ENCODE data around the gene CLDN16.

DNA sequence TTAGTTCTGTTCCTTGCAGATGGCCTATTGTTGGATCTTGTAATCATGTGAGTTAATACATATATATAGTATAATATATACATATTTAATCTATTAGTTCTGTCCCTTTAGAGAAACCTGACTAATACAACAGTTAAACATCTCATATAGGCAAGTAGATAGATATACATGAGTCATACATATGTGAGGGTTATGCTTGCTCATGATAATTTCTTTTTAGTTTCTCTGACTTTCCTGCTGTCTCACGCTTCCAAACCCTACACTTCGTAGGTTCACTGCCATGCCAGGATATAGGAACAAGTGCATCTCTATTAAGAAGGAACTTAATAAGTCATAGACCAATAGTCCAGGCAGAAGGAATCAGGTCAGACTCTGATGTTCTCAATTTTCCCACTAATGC lies 16.8 kb upstream of the CLDN16 start:
- TF ChIP-seq, protein P1, sequence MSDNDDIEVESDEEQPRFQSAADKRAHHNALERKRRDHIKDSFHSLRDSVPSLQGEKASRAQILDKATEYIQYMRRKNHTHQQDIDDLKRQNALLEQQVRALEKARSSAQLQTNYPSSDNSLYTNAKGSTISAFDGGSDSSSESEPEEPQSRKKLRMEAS (IDR thresholded peaks at IDR 0.05), result no peak
- TF ChIP-seq CEBPB (IDR thresholded peaks at IDR 0.05) (no peak), FOXM1 (IDR thresholded peaks at IDR 0.05; ENCODE audit: borderline replicate concordance, low read depth) (no peak), TCF12 (IDR thresholded peaks at IDR 0.05; ENCODE audit: low read depth) (no peak), EP300 (IDR thresholded peaks at IDR 0.05; ENCODE audit: borderline replicate concordance) (no peak), TAF1 (IDR thresholded peaks at IDR 0.05; ENCODE audit: low read depth) (no peak), NFIC (IDR thresholded peaks at IDR 0.05) (no peak), YY1 (IDR thresholded peaks at IDR 0.05; ENCODE audit: low read depth) (no peak), TEAD4 (IDR thresholded peaks at IDR 0.05) (no peak)
- TF ChIP-seq, protein P2, sequence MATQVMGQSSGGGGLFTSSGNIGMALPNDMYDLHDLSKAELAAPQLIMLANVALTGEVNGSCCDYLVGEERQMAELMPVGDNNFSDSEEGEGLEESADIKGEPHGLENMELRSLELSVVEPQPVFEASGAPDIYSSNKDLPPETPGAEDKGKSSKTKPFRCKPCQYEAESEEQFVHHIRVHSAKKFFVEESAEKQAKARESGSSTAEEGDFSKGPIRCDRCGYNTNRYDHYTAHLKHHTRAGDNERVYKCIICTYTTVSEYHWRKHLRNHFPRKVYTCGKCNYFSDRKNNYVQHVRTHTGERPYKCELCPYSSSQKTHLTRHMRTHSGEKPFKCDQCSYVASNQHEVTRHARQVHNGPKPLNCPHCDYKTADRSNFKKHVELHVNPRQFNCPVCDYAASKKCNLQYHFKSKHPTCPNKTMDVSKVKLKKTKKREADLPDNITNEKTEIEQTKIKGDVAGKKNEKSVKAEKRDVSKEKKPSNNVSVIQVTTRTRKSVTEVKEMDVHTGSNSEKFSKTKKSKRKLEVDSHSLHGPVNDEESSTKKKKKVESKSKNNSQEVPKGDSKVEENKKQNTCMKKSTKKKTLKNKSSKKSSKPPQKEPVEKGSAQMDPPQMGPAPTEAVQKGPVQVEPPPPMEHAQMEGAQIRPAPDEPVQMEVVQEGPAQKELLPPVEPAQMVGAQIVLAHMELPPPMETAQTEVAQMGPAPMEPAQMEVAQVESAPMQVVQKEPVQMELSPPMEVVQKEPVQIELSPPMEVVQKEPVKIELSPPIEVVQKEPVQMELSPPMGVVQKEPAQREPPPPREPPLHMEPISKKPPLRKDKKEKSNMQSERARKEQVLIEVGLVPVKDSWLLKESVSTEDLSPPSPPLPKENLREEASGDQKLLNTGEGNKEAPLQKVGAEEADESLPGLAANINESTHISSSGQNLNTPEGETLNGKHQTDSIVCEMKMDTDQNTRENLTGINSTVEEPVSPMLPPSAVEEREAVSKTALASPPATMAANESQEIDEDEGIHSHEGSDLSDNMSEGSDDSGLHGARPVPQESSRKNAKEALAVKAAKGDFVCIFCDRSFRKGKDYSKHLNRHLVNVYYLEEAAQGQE (IDR thresholded peaks at IDR 0.05; ENCODE audit: low read depth), result no peak

All from Ishikawa (cell line).